CD4-positive, alpha-beta T cell treated with Interleukin-2 at 100 ng/mL for 4 hours (primary cell): ENCODE data around the gene PREX1.
"Not testable (repeated sequence)": the region's sequence is repeated elsewhere in the genome, so short reads cannot be mapped to it uniquely, and the experiment has no call there.

ENCODE experiments used
- DNase-seq: peaks from one replicate; pipeline ENCODE4 v3.0.0-alpha.2; 2020; ENCODE audit warnings: low spot score

Gene PREX1, protein sequence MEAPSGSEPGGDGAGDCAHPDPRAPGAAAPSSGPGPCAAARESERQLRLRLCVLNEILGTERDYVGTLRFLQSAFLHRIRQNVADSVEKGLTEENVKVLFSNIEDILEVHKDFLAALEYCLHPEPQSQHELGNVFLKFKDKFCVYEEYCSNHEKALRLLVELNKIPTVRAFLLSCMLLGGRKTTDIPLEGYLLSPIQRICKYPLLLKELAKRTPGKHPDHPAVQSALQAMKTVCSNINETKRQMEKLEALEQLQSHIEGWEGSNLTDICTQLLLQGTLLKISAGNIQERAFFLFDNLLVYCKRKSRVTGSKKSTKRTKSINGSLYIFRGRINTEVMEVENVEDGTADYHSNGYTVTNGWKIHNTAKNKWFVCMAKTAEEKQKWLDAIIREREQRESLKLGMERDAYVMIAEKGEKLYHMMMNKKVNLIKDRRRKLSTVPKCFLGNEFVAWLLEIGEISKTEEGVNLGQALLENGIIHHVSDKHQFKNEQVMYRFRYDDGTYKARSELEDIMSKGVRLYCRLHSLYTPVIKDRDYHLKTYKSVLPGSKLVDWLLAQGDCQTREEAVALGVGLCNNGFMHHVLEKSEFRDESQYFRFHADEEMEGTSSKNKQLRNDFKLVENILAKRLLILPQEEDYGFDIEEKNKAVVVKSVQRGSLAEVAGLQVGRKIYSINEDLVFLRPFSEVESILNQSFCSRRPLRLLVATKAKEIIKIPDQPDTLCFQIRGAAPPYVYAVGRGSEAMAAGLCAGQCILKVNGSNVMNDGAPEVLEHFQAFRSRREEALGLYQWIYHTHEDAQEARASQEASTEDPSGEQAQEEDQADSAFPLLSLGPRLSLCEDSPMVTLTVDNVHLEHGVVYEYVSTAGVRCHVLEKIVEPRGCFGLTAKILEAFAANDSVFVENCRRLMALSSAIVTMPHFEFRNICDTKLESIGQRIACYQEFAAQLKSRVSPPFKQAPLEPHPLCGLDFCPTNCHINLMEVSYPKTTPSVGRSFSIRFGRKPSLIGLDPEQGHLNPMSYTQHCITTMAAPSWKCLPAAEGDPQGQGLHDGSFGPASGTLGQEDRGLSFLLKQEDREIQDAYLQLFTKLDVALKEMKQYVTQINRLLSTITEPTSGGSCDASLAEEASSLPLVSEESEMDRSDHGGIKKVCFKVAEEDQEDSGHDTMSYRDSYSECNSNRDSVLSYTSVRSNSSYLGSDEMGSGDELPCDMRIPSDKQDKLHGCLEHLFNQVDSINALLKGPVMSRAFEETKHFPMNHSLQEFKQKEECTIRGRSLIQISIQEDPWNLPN (N-terminal part only)

GRCh38 chr20:48827855-48828733, at the start of gene PREX1:
Gene PREX1, minus strand, starts transcription at chr20:48827999. Its CDS starts 139 bp downstream, at chr20:48827860.
- DNase-seq, result peak; percentile 87

GRCh38 chr20:48877304-48877703, 49.5 kb upstream of the PREX1 start:
- DNase-seq, result no peak

DNA sequence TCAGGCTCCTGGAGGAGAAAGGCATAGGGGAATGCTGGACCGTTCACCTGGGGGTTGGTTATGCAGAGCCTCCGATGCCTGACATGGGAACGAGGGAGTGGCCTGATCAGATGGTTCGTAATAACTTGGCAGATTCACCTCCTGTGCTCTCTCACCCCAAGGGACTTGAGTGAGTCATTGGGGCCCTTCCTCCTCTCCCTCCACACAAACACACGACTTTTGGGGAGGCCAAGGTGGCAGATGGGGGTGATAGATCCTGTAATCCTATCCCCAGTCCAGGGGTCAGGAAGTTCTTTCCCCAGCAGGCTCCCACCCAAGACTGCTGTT, 48.1 kb upstream of the PREX1 start:
- DNase-seq, result no peak

DNA sequence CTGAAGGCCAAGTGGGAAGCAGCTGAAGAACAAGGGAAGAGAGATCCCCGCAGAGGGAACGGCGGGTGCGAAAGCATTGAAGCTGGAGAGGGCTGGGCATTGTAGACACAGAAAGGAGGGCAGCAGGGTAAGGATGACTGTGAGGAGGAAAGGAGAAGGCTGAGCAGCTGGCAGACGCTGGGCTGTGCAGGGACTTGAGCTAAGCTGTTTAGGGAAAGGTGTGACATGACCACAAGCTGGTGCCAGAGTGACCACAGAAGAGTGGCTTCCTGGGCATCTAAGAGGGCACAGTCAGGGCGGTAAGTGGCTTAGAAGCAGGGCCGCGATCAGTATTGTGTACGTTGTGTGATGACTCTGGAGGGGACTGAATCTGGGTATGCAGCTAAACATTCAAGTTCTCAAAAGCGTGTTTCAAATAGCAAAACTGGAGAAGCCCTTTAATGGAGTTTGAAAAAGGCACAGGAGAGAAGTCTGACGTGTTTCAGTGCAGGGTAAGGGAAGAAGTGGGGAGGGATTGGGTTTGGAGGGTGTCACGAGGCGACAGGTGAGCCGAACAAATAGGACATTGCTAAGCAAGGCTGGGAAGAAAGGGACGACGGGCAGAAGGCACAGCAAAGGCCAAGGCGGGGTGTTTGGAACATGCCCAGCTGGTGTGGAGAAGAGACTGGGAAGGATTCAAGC, 47.6 kb upstream of the PREX1 start:
- no peak for DNase-seq

GRCh38 chr20:48869442-48869841, 41.6 kb upstream of the PREX1 start:
- not testable (repeated sequence) for DNase-seq

- no peak for DNase-seq
Measured at GRCh38 chr20:48866936-48867335, 39.1 kb upstream of the PREX1 start.

DNA sequence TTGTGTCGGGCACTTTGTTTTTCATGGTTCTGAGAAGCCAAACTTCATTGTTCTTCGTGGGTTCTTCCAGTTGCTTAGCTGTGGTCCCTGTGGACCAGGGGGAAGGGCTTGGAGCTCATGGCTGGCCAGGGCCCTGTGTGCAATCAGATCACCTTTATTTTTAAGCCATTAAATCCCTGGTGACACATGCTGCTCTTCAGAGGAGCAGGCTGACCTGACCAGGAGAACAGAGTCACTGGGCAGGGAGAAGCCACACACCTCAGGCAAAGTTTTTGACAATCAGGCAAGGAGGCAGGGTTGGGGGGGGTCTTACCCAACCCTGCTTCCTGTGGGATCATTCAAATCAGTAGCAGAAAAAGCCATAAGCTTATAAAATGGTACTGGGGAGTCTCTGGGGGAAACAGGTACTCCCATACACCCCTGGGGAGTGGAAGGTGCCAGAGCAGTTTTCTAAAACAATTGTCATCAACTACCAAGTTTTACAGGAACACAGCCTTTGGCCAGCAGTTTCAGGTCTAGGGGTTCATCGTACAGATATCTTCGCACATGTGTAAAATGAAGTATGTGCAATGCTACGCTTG, 37.0 kb upstream of the PREX1 start:
- no peak for DNase-seq

- DNase-seq, result no peak
Measured at GRCh38 chr20:48864254-48864653, 36.5 kb upstream of the PREX1 start.

- DNase-seq, result no peak
Measured at GRCh38 chr20:48862279-48862678, 34.5 kb upstream of the PREX1 start.

- DNase-seq, result no peak
Measured at GRCh38 chr20:48861444-48861843, 33.6 kb upstream of the PREX1 start.

- no peak for DNase-seq
Measured at GRCh38 chr20:48858075-48858790, 30.4 kb upstream of the PREX1 start.

DNA sequence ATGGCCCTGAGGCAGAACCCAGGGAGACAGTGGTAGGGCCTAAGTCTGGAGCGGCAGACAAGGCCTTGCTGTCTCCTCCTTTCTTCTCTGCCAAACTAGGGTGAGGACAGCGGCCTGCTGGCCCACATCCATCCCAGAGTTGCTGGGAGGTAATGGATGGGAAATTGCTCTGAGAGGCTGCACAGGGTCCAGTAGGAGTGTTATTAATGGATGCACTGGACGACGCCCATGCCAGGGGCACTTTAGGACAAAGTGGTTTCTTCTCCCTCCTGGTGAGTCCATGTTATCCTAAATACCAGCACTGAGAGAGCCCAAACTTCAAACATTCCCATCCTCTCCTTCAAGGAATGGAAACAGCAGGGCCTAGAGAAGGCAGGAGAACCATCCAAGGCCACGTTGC, 28.3 kb upstream of the PREX1 start:
- DNase-seq, result no peak

DNA sequence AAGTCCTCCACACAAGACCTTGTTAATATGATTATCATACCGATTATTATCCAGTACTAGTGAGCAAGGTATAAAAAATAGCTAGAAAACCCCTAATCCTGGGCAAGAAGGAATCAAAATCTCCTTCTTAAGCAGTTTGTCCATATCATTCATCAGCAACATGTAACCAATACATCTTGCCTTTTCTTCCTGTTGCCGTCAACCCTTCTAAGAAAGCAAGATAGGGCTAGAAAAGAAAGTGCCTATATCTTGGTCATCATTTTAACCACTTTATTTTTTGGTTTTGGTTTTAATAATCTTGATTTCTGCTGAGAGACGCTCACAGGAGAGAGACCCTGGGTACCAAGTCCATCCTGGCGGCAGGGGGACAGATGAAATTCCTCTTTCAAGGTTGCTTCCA, 27.2 kb upstream of the PREX1 start:
- no peak for DNase-seq

DNA sequence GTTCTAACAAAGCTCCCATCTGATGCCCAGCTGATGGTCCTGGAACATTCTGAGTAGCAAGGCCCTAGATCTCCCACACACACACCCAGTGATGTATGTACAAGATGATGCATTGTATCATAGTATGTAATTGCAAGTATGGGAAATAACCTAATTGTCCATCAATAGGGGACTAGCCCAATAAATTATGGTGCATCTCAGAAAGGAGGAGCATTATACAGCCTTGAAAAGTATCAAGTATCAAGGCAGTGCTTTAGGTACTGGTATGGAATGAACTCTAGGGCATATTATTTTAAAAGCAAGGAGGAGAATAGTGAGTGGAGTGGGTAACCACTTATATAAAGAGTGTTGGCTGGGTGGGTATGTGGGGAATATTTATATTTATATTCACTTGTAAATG, 24.8 kb upstream of the PREX1 start:
- DNase-seq, result no peak

DNA sequence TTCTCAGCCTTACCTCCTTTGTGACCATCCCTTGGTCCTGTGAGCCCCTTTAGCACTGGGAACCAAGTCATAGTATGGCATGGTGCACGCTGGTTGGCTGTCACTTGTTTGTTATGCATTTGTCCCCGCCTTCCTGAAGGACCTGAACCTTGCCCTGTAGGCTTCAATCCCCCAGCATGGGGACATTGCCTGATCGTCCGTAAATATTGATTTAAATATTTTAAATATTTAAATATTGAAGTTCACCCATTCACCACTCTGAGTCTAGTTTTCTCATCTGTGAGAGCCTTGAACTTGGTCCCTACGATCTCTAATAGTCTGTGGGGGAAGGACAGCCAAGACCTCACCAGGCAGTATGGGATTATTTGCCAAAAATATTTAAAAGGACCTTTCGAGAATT, 23.8 kb upstream of the PREX1 start:
- DNase-seq, result no peak

DNA sequence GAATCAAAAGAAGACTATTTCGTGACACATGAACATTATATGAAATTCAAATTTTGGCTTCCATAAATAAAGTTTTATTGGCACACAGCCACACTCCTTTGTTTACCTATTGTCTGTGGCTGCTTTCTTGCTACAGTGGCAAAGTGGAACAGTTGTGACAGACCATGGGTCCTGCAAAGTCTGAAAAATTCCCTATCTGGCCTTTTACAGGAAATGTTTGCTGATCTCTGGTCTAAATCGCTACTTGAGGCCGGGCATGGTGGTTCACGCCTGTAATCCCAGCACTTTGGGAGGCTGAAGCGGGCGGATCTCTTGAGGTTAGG, 23.1 kb upstream of the PREX1 start:
- DNase-seq, result no peak

DNA sequence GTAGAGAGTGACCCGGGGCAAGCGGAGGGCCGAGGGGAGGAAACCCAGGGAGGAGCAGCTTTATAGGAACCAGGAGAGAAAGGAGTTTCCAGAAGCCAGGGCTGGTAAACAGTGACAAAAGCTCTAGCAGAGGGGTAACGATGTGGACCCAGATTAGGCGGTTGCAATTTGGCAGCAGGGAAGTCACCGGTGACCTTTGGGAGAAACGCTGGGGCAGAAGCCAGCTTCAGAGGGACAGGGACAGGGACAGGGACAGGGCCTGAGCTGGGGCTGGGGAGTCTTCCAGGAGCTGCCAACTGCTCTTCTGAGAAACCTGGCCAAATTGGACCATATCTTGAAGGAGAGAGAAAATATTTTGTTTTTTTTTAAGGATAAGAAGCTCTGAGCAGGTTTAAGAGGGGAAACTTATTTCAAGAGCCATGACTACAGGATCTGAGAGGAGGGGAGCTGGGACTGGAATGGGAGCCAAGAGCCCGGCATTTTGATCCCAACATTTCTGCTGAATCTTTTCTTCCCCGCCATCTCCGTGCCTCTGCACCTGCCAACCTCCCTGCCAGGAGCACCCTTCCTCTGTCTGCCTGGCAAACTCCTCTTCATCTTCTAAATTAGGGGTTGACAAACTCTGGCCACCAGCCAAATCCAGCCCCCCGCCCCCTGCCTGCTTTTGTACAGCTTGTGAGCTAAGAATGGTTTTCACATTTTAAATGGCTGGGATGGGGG, 22.6 kb upstream of the PREX1 start:
- no peak for DNase-seq

- DNase-seq, result no peak
Measured at GRCh38 chr20:48849779-48850178, 22.0 kb upstream of the PREX1 start.

DNA sequence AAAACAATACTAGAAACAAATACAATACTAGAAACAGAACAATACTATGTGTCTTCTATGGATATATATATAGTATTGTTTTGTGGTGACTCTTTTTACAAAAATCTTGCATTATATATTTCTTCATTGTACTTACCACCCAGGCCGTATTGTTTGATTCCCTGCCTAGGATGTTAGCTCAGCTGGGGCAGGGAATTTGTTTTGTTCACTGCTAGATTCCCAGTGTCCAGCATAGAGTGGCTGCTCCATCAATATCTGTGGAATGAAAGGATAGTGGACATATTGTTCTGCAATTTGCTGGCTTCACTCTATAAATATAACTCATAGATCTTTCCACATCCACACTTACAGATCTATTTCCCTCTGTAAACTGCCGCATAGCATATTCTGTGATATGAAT, 21.5 kb upstream of the PREX1 start:
- no peak for DNase-seq
